Mucosa of gallbladder (tissue), 1 donor: ENCODE measurements around the gene FBRSL1. TPM values are rescaled to one million over a fixed set of nuclear protein-coding genes. Genes with fewer than 3 reads are reported as not detected.
A peak's percentile ranks its signal among the peaks of the same experiment; 100 is the strongest.

Experiments used
- DNase-seq: peaks from one replicate; pipeline ENCODE4 v3.0.0-alpha.2; 2020; ENCODE audit warnings: low spot score
- total RNA-seq: library from RNA; stranded (reverse); gene quantifications from one replicate; pipeline ENCODE4 v1.2.1, GENCODE V29; 2021
- donor health status: DM: no; HTN: no; CAD: no.

The FBRSL1 gene
- total RNA-seq, 1 donor from 2014 or later, result 67.1 TPM

DNA sequence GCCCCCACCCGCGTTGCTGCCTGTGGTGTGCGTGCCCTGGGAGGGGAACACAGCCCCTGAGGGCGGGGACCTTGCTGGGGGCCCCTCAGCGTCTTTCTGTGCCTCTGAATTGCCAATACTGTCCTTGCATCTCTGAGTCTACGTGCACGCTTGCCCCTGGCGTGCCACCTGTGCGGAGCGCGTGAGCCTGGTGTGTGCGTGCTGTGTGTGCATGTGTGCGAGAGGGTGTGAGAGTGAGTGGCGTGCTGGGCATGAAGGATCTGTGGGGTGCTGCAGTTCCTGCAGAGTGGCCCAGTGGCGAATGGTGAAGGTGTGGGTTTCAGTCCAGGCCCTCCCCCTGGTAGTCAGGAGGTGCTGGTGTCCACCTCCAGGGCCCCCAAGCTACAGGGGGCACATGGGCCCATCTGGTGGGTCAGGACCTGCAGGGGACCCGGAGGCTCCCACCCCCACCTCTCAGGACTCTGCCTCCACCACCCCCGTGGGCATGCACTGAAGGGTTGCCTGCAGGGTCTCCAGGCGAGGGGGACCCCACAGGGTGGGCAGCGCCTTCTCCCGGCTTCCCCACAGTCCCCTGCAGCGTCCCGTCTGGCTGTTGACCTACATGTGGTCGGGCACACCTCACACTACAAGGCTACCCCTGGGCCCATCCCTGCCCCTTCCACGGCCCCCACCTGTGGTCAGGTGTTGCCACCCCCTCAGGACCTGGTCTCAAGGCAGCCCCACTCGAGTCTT, 21.0 kb downstream of the FBRSL1 start:
- no peak for DNase-seq

DNA sequence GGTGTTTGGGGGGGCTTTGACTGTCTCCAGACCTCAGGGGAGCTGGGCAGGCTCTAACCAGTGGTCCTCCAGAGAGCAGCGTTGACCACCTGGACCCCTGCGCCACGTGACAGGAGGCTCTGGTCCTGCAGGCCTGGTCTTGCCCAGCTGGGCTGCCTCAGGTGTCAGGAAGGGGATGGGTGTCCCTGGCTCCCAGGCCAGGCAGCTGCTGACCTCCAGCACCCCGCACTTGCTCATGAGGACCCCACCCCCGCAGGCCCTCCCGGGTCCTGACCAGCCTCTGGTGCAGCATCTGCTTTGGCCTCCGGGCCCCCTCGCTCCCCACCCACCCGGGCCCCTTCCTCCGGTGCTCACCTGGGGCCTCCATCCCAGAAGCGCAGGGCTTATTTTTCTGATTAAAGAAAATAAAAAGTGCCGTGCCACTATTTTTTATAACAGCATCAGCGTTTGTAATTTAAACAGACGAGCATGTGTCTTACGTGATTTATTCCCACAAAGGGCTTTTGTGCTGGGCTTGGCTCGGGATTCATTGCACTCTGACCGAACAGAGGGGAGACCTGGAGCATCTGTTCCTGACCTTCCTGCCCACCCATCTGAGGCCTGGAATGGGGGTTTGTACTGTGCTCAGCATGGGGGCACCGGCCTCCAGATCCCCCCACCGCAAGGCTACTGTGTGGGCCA, 21.7 kb downstream of the FBRSL1 start:
- no peak for DNase-seq

DNA sequence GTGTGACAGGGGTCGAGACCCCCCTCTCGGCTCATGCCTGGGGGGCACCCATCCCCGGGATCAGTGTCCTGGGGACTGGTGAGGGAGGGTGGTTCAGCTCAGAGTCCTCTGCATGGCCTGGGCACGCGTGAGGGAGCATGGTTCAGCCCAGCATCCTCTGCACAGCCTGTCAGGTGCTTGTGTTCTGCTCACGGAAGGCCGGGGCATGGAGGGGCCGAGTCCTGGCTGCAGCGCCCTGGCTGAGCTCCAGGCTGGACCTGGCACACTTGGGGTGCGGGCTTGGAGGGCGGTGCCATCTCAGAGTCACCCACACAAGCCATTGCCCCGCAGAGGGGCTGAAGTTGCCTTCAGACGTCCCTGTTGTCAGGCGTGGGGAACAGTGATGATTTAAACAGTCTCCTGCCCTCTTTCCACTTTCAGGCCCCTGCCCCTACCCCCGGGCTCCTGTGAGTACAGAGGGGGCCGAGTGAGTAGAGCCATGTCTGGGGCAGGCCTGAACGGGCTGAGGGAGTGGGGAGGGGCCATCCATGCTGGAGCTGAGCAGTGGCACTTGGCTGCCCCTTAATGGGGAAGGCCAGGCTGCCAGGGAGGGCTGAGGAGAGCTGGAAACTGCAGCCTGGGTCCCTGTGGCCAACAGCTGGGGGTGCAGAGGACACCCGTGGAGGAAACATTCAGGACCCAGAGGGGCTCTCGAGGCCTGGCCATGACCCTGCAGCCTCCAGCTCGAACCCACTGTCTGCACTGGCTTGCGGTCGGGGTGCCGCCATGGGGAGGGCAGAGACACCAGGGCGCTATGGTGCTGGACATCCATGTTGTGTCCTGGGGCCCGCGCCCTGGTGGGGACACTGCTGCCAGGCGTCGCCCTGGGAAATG, 22.5 kb downstream of the FBRSL1 start:
- DNase-seq, result no peak

DNA sequence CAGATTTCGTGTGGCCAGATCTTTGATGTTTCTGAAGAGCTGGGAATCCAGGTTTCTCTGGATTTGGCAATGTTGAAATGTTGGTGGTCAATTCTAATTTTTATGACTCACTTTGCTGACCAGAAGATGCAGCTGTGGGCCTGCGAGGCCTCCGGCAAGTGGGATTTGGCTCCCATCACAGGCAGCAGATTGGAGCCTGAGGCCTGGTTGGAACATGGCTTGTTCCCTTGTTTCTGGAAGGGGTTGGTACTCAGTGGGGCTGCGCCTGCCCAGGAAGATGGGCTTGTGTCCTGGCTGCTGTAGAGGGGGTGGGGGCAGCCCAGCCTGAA, 23.1 kb downstream of the FBRSL1 start:
- DNase-seq, result no peak

DNA sequence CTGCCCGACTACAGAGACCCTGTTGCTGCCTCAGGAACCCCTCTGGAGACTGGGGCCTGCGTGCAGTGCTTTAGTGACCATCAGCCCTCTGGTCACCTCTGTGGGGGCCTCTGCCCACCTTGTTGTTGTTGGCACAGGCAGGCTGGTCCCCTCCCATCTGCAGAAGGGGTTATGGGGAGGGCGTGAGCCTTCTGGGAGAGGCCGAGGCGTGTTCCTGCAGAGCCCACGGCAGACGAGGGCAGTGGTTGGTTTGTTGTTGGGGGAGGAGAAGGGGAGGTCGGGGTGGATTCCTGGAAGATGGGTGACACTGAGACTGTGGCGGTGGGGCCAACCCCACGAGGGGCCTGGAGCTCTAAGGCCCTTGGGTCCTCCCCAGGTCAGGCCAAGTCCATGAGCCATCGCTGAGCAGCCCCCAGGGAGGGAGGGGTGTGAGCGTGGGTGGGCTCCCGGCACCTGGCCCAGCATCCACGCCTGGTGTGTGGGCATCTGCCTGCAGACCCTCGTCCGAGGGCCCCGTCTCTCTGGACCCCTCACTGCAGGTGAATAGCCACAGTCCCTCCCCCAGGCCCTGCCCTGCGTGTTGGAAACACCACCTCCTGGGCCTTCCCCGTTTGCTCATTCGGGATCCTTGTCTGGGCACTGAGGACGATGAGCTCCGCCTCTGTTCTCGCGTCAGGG, 23.6 kb downstream of the FBRSL1 start:
- no peak for DNase-seq

DNA sequence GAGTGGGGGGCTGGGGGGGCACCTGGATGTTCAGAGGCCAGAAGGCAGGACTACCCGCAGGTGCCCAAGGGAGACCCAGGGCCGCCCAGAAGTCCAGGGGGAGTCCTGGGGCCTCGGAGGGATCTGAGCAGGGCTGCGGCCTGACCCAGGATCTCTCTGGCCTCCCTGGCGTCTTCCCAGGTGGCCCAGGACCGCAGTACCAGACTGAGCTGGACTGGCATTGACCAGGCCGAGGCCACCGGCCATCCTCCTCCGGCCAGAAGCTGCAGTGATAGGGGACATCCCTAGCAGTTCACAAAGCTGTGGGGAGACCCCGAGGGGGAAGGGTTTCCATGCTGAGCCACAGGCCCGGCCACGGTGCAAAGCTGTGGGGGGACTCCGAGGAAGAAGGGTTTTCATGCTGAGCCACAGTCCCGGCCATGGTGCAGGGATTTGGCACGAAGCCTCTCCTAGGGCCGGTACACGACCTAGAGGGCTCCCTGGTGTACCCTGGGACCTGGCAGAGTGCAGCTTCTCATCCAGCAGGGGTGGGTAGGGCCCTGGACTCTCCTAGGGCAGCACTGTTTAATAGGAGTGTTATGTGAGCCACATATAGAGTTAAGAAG, 24.4 kb downstream of the FBRSL1 start:
- DNase-seq, result no peak

DNA sequence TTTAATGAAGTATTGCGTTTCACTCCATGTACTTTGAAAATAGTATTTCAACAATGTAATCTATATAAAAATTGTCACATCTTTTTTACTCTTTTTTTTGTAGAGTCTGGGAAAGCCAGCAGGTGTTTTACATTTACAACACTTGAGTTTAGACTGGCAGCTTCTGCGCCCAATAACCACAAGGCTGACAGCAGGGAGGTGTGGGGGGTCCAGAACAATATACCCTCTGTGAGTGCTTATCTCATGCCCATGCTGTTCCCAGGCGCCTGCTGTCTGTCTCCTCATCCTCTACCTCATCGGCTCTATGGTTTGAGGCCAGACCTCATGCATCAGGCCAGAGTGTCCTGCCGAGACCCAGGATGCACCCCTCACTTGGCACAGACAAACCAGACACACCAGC, 24.9 kb downstream of the FBRSL1 start:
- DNase-seq, result no peak

DNA sequence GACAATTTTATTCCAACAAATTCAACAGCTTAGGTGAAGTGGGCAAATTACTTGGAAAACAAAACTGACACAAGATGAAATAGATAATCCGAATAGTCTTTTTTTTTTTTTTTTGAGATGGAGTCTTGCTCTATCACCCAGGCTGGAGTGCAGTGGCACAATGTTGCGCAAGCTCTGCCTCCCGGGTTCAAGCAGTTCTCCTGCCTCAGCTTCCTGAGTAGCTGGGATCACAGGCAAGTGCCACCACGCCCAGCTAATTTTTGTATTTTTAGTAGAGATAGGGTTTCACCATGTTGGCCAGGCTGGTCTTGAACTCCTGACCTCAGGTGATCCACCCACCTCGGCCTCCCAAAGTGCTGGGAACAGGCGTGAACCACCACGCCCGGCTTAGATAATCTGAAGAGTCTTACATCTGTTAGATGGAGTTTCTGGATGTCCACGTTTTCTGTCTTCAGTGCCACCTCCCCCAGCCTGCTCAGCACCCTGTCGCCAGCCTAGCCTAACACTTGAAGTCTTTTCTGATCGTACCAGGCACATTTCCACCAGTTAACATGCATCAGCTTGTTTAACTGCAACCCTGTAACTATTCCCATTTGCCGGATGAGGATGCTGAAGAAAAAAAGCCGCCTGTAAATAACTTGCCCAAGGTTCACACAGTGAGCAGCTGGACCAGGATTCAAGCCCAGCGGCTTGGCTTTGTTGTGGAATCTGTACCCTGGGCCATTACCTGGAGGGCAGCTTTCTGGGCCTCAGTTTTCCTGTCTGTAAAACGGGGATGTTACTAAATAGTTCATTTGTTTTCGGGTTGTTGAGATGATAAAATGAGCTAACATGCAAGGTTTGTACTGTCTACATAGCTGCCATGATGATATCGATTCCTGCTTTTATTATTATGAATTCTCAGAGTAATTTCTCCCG, 26.4 kb downstream of the FBRSL1 start:
- no peak for DNase-seq

DNA sequence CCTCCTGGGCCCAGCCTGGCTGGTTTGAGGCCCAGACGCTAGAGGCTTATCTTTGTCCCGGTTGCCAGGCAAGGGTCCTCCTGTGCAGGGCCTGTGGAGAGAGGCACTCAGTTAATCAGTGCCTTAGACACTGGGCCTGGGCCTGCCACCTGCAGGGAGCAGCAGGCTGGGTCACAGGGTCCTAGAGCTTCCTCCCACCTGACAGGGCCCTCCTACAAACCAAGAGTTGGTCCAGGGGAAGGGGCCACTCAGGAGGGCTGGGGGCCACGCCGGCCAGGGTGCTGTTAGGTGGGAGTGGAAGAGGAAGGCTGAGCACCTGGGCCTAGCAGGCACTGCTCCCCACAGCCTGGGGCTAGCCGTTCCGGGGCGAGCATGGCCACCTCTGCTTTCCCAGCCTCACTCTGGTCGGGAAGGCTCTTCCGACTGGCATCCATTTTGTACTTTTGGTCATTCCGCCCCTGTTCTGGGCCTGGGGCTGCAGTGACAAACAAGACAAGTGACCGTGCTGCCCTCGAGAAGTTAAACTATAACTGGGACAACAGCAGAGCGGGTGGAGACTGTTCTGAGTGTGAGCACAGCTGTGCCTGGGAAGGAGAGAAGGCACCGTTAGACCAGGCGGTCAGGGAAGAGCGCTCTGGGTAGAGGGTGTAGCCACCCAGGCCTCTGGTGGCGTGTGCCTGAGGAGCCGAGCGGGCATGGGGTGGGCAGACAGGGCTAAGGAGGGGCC, 27.2 kb downstream of the FBRSL1 start:
- no peak for DNase-seq

DNA sequence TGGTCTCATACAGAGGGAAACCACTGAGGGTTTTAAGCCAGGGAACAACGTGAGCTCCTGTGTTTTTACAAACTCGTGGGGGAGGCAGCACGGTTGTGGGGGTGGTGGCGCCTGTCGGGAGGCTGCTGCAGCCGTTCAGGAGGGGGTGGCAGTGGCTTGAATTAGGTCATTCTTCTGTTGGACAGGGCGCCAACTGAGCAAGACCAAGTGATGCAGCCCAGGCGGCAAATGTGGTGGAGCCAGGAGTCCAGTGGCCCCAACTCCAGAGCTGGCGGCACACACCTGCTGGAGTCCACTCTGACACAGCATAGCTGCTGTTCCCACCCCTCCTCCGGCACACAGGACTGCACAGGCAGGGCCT, 27.8 kb downstream of the FBRSL1 start:
- no peak for DNase-seq

DNA sequence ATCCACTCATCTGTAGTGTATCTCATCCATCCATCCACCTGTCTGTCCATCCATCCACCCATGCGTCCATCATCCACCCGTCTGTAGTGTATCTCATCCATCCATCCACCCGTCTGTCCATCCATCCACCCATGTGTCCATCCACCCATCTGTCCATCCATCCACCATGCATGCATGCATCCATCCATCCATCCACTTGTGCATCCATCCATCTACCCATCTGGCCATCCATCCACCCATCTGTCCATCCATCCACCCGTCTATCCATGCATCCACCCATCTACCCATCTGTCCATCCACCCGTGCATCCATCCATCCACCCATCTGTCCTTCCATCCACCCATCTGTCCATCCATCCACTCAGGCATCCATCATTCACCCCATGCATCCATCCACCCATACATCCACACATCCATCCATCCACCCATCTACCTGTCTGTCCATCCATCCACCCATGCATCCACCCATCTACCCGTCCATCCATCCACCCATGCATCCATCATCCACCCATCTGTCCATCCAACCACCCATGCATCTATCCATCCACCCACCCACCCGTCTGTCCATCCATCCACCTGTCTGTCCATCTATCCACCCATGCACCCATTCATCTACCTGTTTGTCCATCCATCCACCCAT, 28.5 kb downstream of the FBRSL1 start:
- no peak for DNase-seq

DNA sequence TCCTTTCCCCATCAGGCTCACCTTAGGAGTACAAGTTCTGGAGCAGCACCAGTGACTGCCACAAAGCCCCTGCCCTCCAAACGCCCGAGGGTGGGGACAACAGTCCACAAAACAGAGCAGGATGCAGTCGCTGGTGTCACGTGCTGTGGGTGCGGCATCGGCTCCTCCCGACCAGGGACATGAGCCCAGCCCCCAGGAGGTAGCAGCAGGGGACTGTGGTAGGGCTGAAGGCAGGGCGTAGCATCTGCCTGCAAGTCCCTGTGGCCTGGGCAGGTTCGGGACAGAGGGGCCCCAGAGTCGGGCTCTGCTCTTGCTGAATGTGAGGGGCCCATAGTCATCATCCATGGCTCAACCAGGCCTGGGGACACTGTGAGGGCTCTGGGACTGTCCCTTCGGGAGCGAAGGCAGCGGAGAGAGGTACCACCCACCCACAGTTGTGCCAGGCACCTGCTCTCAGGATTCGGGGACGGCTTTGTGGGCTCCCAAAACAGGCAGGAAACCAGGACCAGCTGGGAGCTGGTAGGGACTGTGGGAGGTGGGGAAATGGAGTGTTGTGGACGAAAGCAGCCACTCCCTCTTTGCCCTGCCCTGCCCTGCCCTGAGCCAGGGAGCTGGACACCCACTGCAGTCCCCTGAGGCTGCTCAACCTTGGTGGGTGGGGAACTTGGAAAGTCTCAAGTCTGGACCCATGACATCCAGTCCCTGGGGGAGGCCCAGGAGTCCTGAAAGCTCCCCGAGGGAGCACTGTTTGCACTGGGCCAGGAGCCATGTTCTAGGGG, 30.7 kb downstream of the FBRSL1 start:
- no peak for DNase-seq

DNA sequence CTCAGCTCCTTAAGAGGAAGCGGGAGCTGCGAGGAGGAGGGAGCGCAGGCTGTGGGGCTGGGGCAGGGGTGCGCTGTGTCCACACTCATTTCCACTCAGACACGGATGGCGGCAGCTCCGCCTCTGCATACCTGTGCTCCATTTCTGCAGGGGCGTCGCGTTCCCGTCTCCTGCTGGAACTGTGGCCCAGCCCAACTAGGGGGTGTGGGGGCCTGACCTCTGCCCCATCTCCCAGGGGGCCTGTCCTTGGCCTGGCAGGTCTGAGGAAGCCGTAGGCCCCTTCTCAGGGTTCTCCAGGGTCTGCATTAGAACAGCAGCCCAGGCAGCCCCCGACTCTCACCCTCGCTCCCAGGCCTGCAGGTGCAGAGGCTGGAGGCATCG, 31.2 kb downstream of the FBRSL1 start:
- DNase-seq, result no peak

DNA sequence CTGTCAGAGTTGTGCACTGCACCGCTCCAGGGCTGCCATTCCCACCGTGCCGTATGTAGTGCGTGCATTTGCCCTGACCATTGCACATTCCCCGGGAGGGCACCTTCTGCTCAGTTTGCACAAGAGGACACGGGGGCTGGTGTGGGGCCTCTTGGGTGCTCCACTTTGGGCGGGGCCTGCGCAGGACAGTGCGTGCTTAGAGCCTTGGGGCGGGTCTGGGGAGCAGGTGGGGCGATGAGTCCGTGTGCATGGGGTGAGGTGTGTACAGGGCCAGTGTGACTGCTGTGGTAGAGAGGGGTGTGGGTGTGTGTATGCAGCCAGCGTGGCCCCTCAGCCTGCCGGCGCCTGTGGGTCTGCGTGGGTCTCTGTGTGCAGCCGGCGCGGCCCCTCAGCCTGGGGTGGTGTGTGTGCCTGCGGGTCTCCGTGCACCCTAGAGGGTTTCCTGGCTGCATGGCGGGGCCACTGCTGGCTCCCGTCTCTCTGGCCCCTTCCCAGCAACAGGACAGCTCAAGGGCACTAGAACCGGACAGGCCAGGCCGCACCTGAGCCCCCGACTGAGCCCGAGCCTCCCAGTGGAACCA, 31.9 kb downstream of the FBRSL1 start:
- no peak for DNase-seq

DNA sequence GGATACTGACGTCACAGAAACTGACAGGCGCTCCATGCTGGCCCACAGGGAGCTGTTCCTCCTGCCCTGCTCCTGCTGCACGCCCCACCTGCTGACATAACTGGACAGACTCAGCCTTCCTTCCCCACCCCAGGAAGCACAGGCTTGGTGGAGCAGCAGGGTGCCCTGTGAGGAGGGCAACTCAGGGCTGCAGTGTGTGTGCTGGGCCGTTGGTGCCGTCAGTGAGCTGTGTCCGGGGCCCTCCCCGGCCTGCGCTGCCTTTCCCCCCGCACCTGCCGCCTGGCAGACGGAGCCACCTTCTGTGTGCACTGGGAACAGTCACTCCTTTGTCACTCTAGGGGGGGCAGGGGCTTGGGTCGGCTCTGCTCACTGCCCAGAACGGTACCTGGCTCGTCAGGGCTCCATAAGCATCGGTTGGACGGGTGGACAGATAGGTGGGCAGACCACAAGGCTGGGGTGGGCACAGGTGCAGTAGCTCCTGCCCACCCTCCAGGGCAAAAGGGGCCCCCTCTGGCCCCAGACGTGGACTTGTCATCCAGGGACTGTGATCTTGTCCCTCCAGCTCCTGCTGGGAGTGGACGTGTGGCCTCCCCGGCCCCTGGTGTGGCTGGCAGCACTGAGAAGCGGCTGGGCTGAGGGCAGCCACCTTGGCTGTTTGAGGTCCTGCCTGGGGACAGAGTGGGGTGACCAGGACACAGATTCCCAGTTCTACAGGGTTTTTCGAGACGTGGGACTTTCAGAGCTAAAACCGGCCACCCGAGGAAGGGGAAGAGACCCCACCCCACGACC, 32.8 kb downstream of the FBRSL1 start:
- no peak for DNase-seq

DNA sequence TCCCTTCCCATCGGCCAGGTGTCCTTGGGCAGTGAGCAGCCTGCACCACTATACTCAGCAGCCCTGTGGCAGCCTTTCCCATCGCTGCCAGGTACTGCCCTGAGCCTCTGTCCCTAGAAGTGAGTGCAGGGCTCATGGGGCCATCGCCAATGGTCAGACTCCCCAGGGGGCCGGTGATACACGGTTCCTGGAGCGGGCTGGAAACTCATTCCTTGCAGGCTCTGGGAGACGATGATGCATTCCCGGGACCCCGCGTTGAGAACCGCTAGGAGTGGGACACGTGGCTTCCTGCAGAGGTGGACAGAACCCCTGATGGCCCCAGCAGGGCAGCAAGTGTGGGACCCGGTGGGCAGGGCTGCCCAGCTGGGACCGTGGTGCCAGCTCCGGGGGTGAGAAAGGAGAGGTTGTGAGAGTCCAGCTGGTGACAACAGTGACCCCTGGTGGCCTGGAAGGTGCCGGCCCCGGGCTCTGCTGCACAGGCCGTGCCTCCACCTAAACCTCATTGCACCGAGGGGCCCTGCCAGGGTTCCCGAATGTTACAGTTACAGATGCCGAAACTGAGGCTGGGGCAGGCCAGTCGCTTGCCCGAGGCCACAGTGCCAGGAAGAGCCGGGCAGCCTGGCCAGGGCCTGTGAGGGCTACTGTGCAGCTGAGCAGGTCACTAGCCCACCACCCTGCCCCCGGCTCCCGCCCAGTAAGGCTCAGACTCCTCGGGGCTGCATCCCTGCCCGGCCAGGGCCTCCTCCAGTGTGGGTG, 33.8 kb downstream of the FBRSL1 start:
- DNase-seq, result peak; percentile 74

DNA sequence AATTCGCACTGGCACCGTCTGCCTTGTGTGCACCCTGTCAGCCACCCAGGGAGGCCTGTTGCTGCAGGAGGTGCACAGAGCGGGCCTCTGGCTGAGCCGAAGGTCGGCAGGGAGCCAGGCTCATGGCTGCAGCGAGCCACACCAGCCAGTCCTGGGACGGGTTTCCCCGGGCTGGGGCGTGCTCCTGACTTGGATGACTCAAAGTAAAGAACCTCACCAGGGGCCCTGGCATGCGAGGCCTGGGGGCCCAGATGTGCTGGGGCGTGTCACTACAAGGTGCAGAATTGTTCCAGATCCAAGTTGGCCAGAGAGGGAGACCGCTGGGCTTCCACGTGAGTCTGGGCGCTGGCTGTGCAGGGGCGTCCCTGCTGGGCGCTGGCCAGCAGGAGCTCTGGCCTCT, 34.5 kb downstream of the FBRSL1 start:
- DNase-seq, result peak; percentile 78
